COLO668 (cell line): ENCODE data around the gene CNPY1.

Experiments used
- DNase-seq: peaks from one replicate; lab custom pipeline; 2025; ENCODE audit not compliant: unreplicated experiment; lab: John Stamatoyannopoulos, UW

Gene CNPY1

GRCh38 chr7:155560196-155560885 is 14.0 kb upstream of the CNPY1 start:
- no peak for DNase-seq

- DNase-seq, result no peak
Measured at GRCh38 chr7:155559519-155560108, 13.3 kb upstream of the CNPY1 start.

DNA sequence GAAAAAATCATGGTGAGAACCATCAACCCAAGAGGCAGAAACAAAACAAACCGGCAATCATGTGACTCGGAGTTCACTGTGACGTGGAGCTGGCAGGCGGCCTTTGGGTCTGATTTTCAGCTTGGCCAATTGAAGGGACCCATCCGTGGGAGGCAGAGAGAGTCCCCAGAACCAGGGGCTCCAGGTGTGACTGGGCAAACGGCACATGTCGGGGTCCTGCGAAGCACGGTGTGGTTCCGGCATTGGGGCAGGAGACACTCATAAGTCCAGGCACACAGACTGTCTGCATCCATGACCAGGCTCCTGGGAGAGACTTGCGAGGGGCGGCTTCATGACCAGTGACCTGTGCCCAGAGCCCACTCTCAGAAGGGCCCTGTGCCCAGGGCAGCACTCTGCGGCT is 12.6 kb upstream of the CNPY1 start:
- DNase-seq, result no peak

DNA sequence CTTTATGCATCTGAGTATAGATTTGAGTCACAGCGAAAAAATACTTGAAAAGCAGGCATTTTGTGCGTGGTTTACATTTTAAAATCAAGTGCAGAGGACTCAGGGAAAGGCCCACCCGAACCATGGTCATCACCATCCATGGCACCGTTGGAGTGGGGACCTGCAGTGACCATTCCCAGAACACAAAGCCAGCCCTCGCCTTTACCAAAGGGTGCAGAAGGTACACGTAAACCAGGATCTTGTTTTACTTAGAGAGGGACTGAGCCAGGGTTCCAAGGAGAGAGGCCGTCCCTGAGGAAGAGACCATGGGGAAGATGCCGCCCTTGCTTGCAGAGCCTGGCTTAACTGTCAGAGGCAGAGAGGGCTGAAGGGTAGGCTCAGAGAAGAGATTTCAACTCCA is 12.0 kb upstream of the CNPY1 start:
- DNase-seq, result no peak

DNA sequence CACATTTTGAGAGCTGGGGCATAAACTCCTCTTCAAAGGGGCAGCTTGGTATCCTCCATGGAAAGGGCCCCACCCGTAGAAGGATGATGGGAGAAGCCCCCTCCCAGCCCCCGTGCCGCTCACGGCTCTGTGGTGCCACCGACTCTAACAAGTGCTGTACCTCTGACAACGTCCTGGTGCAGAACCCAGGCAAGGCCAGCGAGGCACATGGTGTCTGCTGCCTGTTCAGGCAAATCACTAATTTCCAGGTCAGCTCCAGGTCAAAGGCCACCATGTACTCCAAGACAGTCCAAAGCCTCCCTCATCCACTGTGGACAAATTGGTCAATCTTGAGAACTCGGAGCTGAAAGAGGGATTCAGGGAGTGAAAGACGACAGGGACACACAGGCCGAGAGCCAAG is 11.4 kb upstream of the CNPY1 start:
- no peak for DNase-seq

DNA sequence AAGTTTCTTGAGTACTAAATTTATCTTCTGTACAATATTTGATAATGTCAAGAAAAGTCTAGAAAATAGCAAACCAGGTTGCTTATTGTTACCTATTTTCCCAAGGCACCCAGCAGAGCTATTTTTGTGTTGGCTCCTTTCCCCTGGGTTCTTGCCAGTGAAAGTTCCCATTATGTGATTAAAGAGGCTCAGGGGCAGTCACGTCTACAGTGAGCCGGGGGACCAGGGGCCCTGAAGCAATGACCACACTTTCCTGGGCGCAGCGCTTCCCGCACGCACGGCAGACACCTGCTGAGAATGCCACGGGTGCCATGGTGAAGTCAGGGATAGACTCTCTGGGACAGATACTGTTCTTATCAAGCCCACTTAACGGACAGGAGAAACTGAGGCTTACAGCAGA is 10.4 kb upstream of the CNPY1 start:
- DNase-seq, result no peak

GRCh38 chr7:155555116-155555695 is 8.8 kb upstream of the CNPY1 start:
- no peak for DNase-seq

DNA sequence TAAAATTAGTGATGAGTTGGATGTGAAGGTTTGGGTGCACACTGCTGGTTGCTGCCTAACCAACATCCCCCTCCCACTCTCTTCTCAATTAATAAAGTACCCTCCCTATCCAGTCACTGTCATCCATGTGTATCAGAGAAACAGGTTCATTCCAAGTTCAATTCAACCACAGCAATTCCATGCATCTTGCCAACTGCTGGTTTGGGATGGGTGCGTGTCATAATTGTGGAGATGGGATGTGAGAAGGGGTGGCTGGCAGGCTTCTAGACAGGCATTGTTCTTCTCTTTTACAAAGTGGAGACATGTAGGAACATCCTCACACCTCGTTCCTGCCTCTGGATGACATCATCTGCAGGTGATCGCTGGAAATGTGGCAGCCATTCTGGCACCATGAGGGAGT is 7.5 kb upstream of the CNPY1 start:
- DNase-seq, result no peak

DNA sequence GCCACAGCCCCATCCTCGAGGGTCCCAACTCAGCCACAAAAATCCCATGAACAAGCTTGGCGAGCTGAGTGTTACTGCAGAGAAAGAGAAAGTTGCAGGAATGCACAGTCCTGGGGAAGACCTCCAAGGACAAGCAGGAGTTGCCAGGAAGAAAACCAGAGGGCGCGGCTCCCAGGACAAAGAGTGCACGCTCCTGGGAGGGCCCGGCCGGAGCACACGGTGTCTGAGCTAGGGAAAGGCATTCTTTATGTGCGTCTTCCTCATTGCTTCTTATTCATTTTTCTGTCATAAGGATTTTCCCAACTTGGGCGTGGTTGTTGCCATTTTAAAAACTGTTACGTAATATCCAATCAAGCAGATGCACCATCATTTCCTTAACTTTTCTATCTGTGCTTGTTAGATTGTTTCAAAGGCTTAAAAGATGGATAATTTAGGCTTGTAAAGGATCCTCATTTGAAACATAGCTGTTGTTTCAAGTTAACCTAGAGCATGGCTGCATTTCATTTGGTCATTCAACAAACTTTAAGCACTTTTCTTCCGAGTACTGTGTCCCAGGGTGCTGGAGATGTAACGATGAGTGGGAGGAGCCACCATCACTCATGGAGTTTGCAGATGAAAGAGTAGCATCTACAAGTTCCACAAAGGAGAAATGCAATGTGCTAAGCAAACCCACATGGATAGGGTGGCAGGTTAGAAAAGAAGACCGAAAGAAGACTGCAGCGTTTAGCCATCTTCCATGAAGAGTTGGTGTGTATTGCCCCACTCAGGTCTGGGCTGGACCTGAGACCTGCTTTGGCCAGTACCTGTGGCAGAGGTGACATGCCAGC is 5.6 kb upstream of the CNPY1 start:
- DNase-seq, result no peak

DNA sequence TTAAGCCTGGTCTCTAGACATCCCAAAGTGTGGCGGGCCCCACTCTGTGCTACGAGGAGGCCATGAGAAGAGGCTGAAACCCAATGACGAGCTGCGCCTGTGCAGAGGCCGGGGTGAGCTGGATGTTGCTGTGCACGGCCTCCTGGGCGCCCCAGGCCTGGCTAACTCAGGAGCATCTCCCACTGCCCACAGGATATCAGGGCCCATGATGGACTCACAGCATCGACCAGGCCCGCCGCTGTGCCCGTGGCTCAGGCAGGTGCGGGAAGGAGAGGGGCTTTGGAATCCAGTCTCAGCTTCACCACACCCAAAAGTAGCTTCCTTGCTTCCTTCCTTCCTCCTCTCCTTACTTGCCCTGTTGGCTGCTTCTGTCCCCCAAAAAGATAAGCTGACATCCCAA is 4.6 kb upstream of the CNPY1 start:
- DNase-seq, result no peak

- no peak for DNase-seq
Measured at GRCh38 chr7:155549226-155549625, 2.9 kb upstream of the CNPY1 start.

GRCh38 chr7:155547161-155547791 is 917 bp upstream of the CNPY1 start:
- no peak for DNase-seq

DNA sequence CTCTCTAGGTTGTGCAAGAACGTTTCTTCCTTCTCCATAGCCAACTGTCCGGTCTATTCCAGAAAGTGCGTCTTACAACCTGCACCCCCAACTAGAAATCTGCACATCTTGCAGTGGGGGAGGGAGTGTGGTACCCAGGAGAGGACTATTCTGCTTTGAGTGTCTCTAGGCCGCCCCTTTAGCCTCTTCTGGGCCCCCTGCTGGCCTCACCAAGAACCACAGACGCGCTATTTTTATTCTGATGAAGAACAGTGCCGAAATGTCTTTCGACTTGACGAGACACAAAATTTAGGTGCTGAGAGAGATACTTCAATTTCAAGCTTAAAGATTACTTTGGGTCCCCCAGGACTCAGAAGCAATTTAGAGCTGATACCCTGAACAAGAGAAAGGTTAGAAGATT is 1.0 kb downstream of the CNPY1 start:
- DNase-seq, result no peak

GRCh38 chr7:155544485-155544884 is 1.9 kb downstream of the CNPY1 start:
- no peak for DNase-seq

DNA sequence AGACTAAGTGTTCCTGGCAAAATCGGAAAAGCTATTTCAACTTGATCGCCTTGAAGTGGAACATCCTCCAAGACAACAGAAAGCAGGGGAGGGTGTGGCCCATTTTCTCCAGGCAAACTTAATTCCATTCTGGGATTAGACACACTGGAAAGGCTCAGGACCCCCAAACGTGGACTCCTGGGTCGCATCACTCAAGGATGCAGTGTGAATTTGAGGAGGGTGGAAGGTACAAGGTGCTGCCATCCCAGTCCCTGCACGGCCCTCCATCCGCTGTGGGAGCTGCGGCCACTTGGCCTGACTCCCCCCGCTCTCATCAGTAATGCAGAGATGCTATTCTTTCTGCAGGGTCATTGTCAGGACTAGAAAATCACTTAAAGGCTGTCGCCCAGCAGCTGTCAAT is 2.4 kb downstream of the CNPY1 start:
- no peak for DNase-seq

GRCh38 chr7:155543011-155543876 is 3.1 kb downstream of the CNPY1 start:
- DNase-seq, result no peak

DNA sequence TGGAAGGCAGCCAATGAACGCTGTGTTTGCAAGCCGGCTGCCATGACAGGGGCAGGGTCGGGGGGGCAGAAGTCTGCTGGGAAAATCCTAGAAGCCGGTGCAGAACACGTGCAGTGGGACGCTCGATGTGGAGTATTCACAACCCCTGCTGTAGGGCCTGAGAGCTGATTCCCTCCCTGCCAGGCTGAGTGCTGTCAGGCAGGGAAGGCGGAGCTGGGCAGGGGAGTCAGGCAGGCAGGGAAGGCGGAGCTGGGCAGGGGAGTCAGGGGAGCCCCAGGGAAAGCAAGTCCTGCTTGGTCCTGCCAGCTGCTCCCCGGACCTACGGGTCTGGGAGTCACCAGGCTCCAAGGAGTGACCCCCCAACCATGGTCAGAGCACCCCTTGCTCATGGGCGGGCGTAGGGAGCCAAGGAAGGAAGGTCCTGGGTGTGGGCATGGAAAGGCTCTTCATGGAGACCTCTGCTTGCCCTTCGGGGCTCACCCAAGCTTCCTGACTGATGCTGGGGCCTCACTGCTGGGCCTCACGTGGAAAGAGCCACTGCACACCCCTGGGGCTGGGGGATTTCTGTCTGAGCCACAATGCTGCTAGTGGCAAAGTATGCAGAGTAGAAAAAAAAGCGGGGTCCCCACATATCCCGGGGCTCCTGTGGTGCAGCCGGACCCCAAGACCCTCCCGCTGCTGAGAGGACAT is 4.2 kb downstream of the CNPY1 start:
- DNase-seq, result no peak

- no peak for DNase-seq
Measured at GRCh38 chr7:155540553-155540952, 5.8 kb downstream of the CNPY1 start.

DNA sequence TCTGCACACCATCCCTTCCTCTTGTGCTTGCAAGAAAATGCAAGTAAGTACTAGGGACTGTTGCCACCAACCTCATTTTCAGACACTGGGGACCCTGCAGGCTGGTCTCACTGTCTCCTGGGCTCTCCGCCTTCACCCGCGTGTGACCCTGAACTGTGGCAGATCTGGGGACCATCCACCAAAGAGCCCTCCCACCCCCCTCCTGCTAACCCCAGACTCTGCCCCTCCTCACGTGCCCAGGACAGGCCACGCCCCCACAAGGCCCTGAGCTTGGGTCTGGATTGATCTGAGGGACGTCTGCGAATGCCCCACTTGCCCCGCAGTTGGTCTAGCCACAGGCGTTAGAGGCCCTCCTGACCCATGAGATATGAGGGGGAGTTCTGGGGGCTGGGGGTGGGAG is 8.1 kb downstream of the CNPY1 start:
- no peak for DNase-seq

DNA sequence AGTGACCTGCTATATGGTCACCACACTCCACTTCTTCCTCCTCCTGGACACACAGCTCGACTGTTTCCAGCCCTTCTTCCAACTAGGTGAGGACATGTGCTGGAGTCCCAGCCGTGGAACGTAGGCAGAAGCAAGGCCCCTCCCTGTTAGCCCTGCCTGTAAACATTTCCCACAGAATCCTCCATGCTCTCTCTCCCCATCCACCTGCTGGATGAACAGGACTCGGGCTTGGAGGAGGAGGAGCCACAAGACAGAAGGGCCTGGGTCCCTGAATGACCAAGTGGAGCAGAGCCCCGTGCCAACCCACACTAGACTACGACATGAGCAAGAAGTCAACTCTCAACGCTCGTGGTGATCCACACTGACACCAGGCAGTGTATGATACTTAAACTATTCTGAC is 9.9 kb downstream of the CNPY1 start:
- DNase-seq, result no peak
